Urinary bladder (tissue), 4 donors: ENCODE data around the gene SUGCT. TPM values are rescaled to one million over a fixed set of nuclear protein-coding genes. Genes with fewer than 3 reads are reported as not detected.

Experiments
- DNase-seq: peaks from one replicate; pipeline ENCODE4 v3.0.0-alpha.2; 2015; ENCODE audit errors: extremely low spot score
- H3K27ac ChIP-seq: one replicate; pipeline ENCODE4 v1.5.1; 2013; ENCODE audit warnings: low read depth, mild to moderate bottlenecking, moderate library complexity
- H3K36me3 ChIP-seq: one replicate; pipeline ENCODE4 v1.6.1; 2013; ENCODE audit warnings: mild to moderate bottlenecking, moderate library complexity; ENCODE audit not compliant: insufficient read depth
- H3K4me1 ChIP-seq: one replicate; pipeline ENCODE4 v1.6.1; 2013; ENCODE audit warnings: mild to moderate bottlenecking, moderate library complexity; ENCODE audit not compliant: insufficient read depth
- H3K4me3 ChIP-seq: one replicate; pipeline ENCODE4 v1.5.1; 2013; ENCODE audit warnings: low read depth, low read length
- WGBS: extraction: QIAGEN DNeasy Blood & Tissue Kit; methylation state at CpG from one replicate; pipeline ENCODE4 v1.1.7; 2013; 5-methylcytosine and 5-hydroxymethylcytosine counted together
- polyA plus RNA-seq: library from polyadenylated mRNA; stranded (reverse); fragments of 200-250 nt; gene quantifications from one replicate; pipeline ENCODE4 v1.2.3, GENCODE V29; 2013
- total RNA-seq: library from RNA; depleted of rRNA; stranded (reverse); fragments of >200 nt; gene quantifications from one replicate; pipeline ENCODE4 v1.2.3, GENCODE V29; 2014
- donor health status: healthy with polysubstance abuse.
- donor health status: healthy.

The SUGCT gene
- total and polyA plus RNA-seq, 2 donors: 3.3 to 8.3 TPM

GRCh38 chr7:40519009-40519408 lies 384.2 kb downstream of the SUGCT start:
- no peaks in the 10 kb centered on the region for H3K4me1 ChIP-seq
- H3K36me3 ChIP-seq: no peaks in the 10 kb centered on the region
- H3K27ac ChIP-seq: no peak overlapping the region
- WGBS: 97% methylated on average over 3 of the region's 3 CpGs
- H3K4me3 ChIP-seq: no peak overlapping the region
- no peak for DNase-seq

- H3K36me3 ChIP-seq: no peaks in the 10 kb centered on the region
- WGBS: 69% methylated on average over 7 of the region's 7 CpGs
- no peak overlapping the region for H3K27ac ChIP-seq
- H3K4me3 ChIP-seq: no peak overlapping the region
- no peaks in the 10 kb centered on the region for H3K4me1 ChIP-seq
- no peak for DNase-seq
Measured at GRCh38 chr7:40520986-40521738, 386.4 kb downstream of the SUGCT start.

GRCh38 chr7:40525764-40526163 lies 391.0 kb downstream of the SUGCT start:
- WGBS: 55% methylated on average over 3 of the region's 3 CpGs
- Histone ChIP-seq H3K36me3 (no peaks in the 10 kb centered on the region), H3K4me1 (no peaks in the 10 kb centered on the region), H3K4me3 (no peak overlapping the region), H3K27ac (no peak overlapping the region)
- no peak for DNase-seq

- whole genome bisulfite sequencing: 52% methylated on average over 1 of the region's 1 CpG
- no peak overlapping the region for H3K4me3 ChIP-seq
- no peak overlapping the region for H3K27ac ChIP-seq
- no peak for DNase-seq
- H3K36me3 ChIP-seq: no peaks in the 10 kb centered on the region
- no peaks in the 10 kb centered on the region for H3K4me1 ChIP-seq
Measured at GRCh38 chr7:40526951-40527715, 392.3 kb downstream of the SUGCT start.

- Histone ChIP-seq H3K4me3 (no peak overlapping the region), H3K4me1 (no peaks in the 10 kb centered on the region), H3K27ac (no peak overlapping the region), H3K36me3 (no peaks in the 10 kb centered on the region)
- no peak for DNase-seq
Measured at GRCh38 chr7:40527723-40528122, 392.9 kb downstream of the SUGCT start.

- Histone ChIP-seq H3K4me3 (no peak overlapping the region), H3K4me1 (no peaks in the 10 kb centered on the region), H3K36me3 (no peaks in the 10 kb centered on the region), H3K27ac (no peak overlapping the region)
- no peak for DNase-seq
Measured at GRCh38 chr7:40530292-40530691, 395.5 kb downstream of the SUGCT start.

- no peaks in the 10 kb centered on the region for H3K4me1 ChIP-seq
- no peak overlapping the region for H3K27ac ChIP-seq
- no peak overlapping the region for H3K4me3 ChIP-seq
- no peak for DNase-seq
- no peaks in the 10 kb centered on the region for H3K36me3 ChIP-seq
- 96% methylated on average over 3 of the region's 3 CpGs for WGBS
Measured at GRCh38 chr7:40531956-40532355, 397.2 kb downstream of the SUGCT start.

- no peak overlapping the region for H3K4me3 ChIP-seq
- WGBS: 95% methylated on average over 3 of the region's 3 CpGs
- no peaks in the 10 kb centered on the region for H3K4me1 ChIP-seq
- H3K36me3 ChIP-seq: no peaks in the 10 kb centered on the region
- no peak for DNase-seq
- H3K27ac ChIP-seq: no peak overlapping the region
Measured at GRCh38 chr7:40535678-40536077, 400.9 kb downstream of the SUGCT start.

GRCh38 chr7:40536421-40536820 lies 401.6 kb downstream of the SUGCT start:
- H3K4me1 ChIP-seq: no peaks in the 10 kb centered on the region
- H3K27ac ChIP-seq: no peak overlapping the region
- no peaks in the 10 kb centered on the region for H3K36me3 ChIP-seq
- no peak overlapping the region for H3K4me3 ChIP-seq
- 49% methylated on average over 1 of the region's 1 CpG for whole genome bisulfite sequencing
- DNase-seq: no peak

GRCh38 chr7:40538281-40538680 lies 403.5 kb downstream of the SUGCT start:
- Histone ChIP-seq H3K4me1 (no peaks in the 10 kb centered on the region), H3K27ac (no peak overlapping the region), H3K4me3 (no peak overlapping the region), H3K36me3 (no peaks in the 10 kb centered on the region)
- WGBS: 71% methylated on average over 1 of the region's 1 CpG
- DNase-seq: no peak

- Histone ChIP-seq H3K4me1 (no peaks in the 10 kb centered on the region), H3K36me3 (no peaks in the 10 kb centered on the region), H3K4me3 (no peak overlapping the region), H3K27ac (no peak overlapping the region)
- DNase-seq: no peak
- WGBS: 95% methylated on average over 1 of the region's 1 CpG
Measured at GRCh38 chr7:40541336-40541735, 406.5 kb downstream of the SUGCT start.

- WGBS: 49% methylated on average over 3 of the region's 3 CpGs
- DNase-seq: no peak
- H3K27ac ChIP-seq: no peak overlapping the region
- H3K4me1 ChIP-seq: no peaks in the 10 kb centered on the region
- H3K4me3 ChIP-seq: no peak overlapping the region
- H3K36me3 ChIP-seq: no peaks in the 10 kb centered on the region
Measured at GRCh38 chr7:40542982-40543741, 408.4 kb downstream of the SUGCT start.

GRCh38 chr7:40544221-40544723 lies 409.5 kb downstream of the SUGCT start:
- 37% methylated on average over 6 of the region's 6 CpGs for WGBS
- Histone ChIP-seq H3K4me3 (no peak overlapping the region), H3K27ac (no peak overlapping the region), H3K36me3 (no peaks in the 10 kb centered on the region), H3K4me1 (no peaks in the 10 kb centered on the region)
- no peak for DNase-seq
